OCI-LY3 (cell line): ENCODE data around the gene DOCK2.

Experiments
- H2AFZ ChIP-seq: fragments of 200-600, 300-600 bp; shearing (Covaris generic); 2 replicates; pipeline ENCODE4 v1.6.0; 2014; ENCODE audit warnings: antibody characterized with exemption, low read depth, low read length
- H3K27ac ChIP-seq: fragments of 200-600, 300-600 bp; sonication (generic); 2 replicates; pipeline ENCODE4 v1.5.1; 2014; ENCODE audit warnings: mild to moderate bottlenecking, low read length, moderate library complexity, mixed read lengths
- H3K27me3 ChIP-seq: fragments of 200-600, 300-600 bp; sonication (generic); 2 replicates; pipeline ENCODE4 v1.6.1; 2014; ENCODE audit warnings: low read depth, low read length, mixed read lengths
- H3K36me3 ChIP-seq: fragments of 200-600, 300-600 bp; sonication (generic); replicated peaks from 2 replicates; pipeline ENCODE3; 2014; ENCODE audit warnings: low read depth, low read length, mixed read lengths
- H3K4me1 ChIP-seq: fragments of 300-600, 200-600 bp; sonication (generic); 2 replicates; pipeline ENCODE4 v1.6.1; 2014; ENCODE audit warnings: low read length, mixed read lengths
- H3K4me2 ChIP-seq: fragments of 200-600, 300-600 bp; sonication (generic); 2 replicates; pipeline ENCODE4 v1.6.1; 2014; ENCODE audit warnings: low read length, mixed read lengths
- H3K4me3 ChIP-seq: fragments of 300-600, 200-600 bp; sonication (generic); 2 replicates; pipeline ENCODE4 v1.5.1; 2014; ENCODE audit warnings: antibody characterized with exemption, mild to moderate bottlenecking, low read length, moderate library complexity
- H3K79me2 ChIP-seq: fragments of 300-600, 200-600 bp; shearing (Covaris generic); 2 replicates; pipeline ENCODE4 v1.6.1; 2014; ENCODE audit warnings: mild to moderate bottlenecking, low read length, mixed read lengths
- H3K9ac ChIP-seq: fragments of 300-600, 200-600 bp; shearing (Covaris generic); 2 replicates; pipeline ENCODE4 v1.6.0; 2014; ENCODE audit warnings: mild to moderate bottlenecking, low read length, moderate library complexity
- H3K9me3 ChIP-seq: fragments of 200-600, 300-600 bp; shearing (Covaris generic); 2 replicates; pipeline ENCODE4 v1.6.1; 2014; ENCODE audit warnings: low read length, mixed read lengths; ENCODE audit not compliant: insufficient read depth
- H4K20me1 ChIP-seq: fragments of 200-600, 300-600 bp; sonication (generic); 2 replicates; pipeline ENCODE4 v1.6.1; 2016; ENCODE audit warnings: low read length, mixed read lengths; ENCODE audit not compliant: insufficient read depth
- CTCF ChIP-seq: fragments of 200-600, 300-600 bp; sonication (generic); IDR thresholded peaks from 2 replicates; pipeline ENCODE4 v1.5.1; 2014; ENCODE audit warnings: antibody characterized with exemption, low read length, low read depth
- EZH2phosphoT487 ChIP-seq: fragments of 200-600 bp; shearing (Covaris generic); IDR thresholded peaks from 2 replicates; pipeline ENCODE4 v1.6.1; 2018; ENCODE audit warnings: antibody characterized with exemption, mixed run types, low read depth

The DOCK2 gene

GRCh38 chr5:169917500-169917899, 280.4 kb downstream of the DOCK2 start:
- H2AFZ ChIP-seq: no peak overlapping the region
- TF ChIP-seq EZH2phosphoT487 (no peak), CTCF (no peak)
- H4K20me1 ChIP-seq: no peaks in the 10 kb centered on the region; the same call in none of the 2 replicates
- H3K36me3 ChIP-seq: no peaks in the 10 kb centered on the region
- H3K4me1 ChIP-seq: no peaks in the 10 kb centered on the region
- H3K9me3 ChIP-seq: no peaks in the 10 kb centered on the region
- H3K9ac ChIP-seq: no peak overlapping the region
- H3K27me3 ChIP-seq: no peaks in the 10 kb centered on the region
- H3K79me2 ChIP-seq: no peaks in the 10 kb centered on the region
- H3K4me2 ChIP-seq: no peak overlapping the region
- no peak overlapping the region for H3K4me3 ChIP-seq
- no peak overlapping the region for H3K27ac ChIP-seq

GRCh38 chr5:169918228-169918627, 281.2 kb downstream of the DOCK2 start:
- no peak for TF ChIP-seq EZH2phosphoT487
- no peak for TF ChIP-seq CTCF
- Histone ChIP-seq H3K36me3 (no peaks in the 10 kb centered on the region), H3K9me3 (no peaks in the 10 kb centered on the region)

GRCh38 chr5:169920474-169920873, 283.4 kb downstream of the DOCK2 start:
- Histone ChIP-seq H3K79me2 (no peaks in the 10 kb centered on the region), H2AFZ (no peak overlapping the region), H3K4me2 (no peak overlapping the region), H3K4me1 (peaks cover 12% of the 10 kb centered on the region), H3K4me3 (no peak overlapping the region), H3K27me3 (no peaks in the 10 kb centered on the region), H4K20me1 (peaks cover 9% of the 10 kb centered on the region), H3K9ac (no peak overlapping the region), H3K9me3 (no peaks in the 10 kb centered on the region), H3K36me3 (no peaks in the 10 kb centered on the region), H3K27ac (no peak overlapping the region)
- TF ChIP-seq EZH2phosphoT487 (no peak), CTCF (no peak)

More at GRCh38 chr5:169918228-169918627, 281.2 kb downstream of the DOCK2 start:
- Histone ChIP-seq H3K4me3 (no peak overlapping the region), H3K4me2 (no peak overlapping the region), H3K4me1 (peaks cover under 1% of the 10 kb centered on the region), H3K27me3 (no peaks in the 10 kb centered on the region), H3K9ac (no peak overlapping the region), H3K79me2 (no peaks in the 10 kb centered on the region), H3K27ac (no peak overlapping the region), H2AFZ (no peak overlapping the region), H4K20me1 (peaks cover 4% of the 10 kb centered on the region)

- peaks cover 12% of the 10 kb centered on the region for H3K4me1 ChIP-seq
- TF ChIP-seq CTCF (no peak), EZH2phosphoT487 (no peak)
- H3K4me3 ChIP-seq: no peak overlapping the region
- no peak overlapping the region for H3K4me2 ChIP-seq
- H3K36me3 ChIP-seq: no peaks in the 10 kb centered on the region
- no peaks in the 10 kb centered on the region for H3K9me3 ChIP-seq
- no peaks in the 10 kb centered on the region for H3K79me2 ChIP-seq
- H3K9ac ChIP-seq: no peak overlapping the region
- H4K20me1 ChIP-seq: peaks cover 11% of the 10 kb centered on the region
- no peak overlapping the region for H2AFZ ChIP-seq
- no peaks in the 10 kb centered on the region for H3K27me3 ChIP-seq
- H3K27ac ChIP-seq: no peak overlapping the region
These were observed 284.3 kb downstream of the DOCK2 start for GRCh38 chr5:169921384-169921783.
